HG02938 (cell line): ENCODE measurements around the gene ERCC8.

Source experiments
- ATAC-seq: cut with Tn5 transposase; IDR thresholded peaks from one replicate; pipeline ENCODE4 v1.9.1; 2021; ENCODE audit warnings: mild to moderate bottlenecking, moderate library complexity; ENCODE audit not compliant: unreplicated experiment

ERCC8 gene

GRCh38 chr5:60842871-60843385 lies 101.9 kb downstream of the ERCC8 start:
- ATAC-seq: no peak

DNA sequence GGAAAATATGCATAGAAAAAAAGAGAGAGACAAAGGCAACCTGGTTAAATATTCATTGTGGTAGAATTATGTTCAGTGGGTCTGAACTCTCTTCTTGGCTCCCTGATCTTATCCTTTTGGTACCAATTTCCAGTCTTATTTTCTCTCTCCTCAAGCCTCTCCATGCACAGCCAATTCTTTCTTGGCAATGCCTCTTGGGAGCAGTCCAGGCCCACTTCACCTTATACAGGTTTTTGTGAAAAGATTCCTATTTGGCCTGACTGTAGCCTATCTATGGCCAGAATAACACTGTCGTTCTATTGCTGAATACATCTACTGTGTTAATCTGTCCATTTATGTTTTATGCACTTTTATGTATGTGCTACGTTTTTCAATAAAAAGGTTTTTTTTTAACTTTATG lies 103.5 kb downstream of the ERCC8 start:
- no peak for ATAC-seq

GRCh38 chr5:60836131-60836530 lies 108.7 kb downstream of the ERCC8 start:
- no peak for ATAC-seq

GRCh38 chr5:60835554-60835953 lies 109.3 kb downstream of the ERCC8 start:
- no peak for ATAC-seq

DNA sequence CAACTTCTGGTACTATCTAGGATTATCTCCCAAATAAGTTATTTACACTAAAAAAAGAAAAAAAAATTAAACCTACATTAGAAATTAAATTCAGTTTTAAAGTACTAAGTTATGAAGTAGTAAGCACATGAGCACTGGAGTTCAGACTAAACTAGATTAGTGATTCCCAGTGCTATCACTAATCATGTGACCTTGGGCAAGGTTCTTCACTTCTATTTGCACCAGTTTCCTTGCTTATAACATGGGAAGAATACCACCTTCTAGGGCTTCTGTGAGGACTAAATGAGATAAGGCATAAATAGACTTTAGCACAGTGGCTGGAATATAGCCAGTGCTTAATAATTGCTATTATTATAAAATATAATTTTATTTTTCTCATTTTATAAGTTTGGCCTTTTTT lies 111.3 kb downstream of the ERCC8 start:
- ATAC-seq: no peak

DNA sequence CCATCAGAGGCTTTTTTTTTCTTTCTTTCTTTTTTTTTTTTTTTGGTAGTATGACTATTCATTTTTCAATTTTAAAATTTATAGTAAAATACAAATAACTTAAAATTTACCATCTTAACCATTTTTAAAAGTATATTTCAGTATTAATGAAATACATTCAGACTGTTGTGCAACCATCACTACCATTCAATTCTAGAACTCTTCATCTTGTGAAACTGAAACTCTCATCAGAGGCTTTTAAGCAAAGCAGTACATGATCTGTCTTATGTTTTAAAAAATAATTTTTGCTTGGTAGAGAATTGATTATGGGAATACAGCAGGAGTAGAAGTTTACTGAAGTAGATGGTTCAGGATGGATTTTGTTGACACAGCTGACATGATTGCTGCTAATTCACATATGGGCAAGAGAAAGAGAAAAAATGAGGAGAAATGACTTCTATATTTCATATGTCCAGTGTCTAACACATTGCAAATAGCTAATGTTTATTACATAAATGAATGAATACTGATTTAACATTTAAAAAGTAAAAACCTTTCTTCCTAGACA lies 114.2 kb downstream of the ERCC8 start:
- ATAC-seq: peak; percentile 58

DNA sequence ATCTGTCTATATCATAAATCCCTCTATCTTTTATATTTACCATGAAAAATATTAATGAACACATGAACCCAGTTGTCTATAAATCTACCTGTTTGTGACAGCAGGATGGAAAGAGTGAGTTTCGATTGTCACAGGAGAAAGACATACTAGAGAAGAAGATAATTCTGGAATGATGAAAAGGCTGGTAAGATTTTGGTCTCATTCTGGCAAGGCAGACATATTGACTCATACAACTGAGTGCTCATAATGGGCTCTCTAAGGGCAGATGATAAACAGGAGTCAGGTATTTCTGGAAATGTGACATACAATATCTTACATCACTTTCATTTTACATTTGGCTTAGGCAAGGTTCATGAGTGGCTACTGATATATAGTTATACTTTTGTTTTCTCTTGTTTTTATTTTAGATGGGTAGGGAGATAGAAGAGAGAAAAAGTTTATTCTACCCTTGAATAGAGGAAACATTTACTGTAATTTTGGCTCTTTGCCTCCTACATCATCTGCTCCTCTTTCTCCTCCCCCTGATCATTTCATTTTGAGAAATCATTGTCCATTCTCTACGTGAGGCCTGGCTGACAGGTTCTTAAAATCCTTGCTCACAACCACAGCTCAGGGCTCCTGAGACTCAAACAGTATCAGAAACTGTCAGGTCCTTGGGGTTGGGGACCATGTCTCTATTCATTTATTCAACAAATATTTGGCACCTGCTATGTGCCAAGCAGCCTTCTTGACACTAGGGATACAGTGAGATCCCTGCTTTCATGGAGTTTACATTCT lies 115.2 kb downstream of the ERCC8 start:
- no peak for ATAC-seq

DNA sequence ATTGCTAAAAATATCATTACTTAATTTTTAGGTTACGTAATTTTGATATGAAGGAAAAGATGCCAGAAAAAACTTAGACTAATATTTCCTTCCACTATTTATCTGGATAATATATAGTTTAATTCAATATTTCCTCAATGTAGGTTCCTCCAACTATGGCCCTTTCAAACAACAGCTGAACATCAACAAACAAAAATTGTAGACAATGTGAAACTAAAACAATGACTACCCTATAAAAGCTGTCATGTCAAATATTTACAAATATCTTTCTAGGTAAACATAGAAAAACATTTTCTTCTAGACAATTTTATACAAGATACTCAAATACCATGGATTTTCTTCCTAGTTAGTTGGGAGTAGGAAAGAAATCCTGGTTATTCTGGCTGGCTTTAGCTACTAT lies 117.7 kb downstream of the ERCC8 start:
- no peak for ATAC-seq

GRCh38 chr5:60826653-60827052 lies 118.2 kb downstream of the ERCC8 start:
- ATAC-seq: peak; percentile 84
